Forelimb muscle (tissue), 1 donor: ENCODE results near the gene POLR1G. TPM values are rescaled to one million over a fixed set of nuclear protein-coding genes. Genes with fewer than 3 reads are reported as not detected.

Experiments
- DNase-seq: peaks from one replicate; pipeline ENCODE4 v3.0.0-alpha.2; 2013; ENCODE audit warnings: low read depth
- polyA plus RNA-seq: library from polyadenylated mRNA; unstranded; fragments of 120-200 nt; gene quantifications from one replicate; pipeline ENCODE4 v1.2.1, GENCODE V29; 2013; ENCODE audit not compliant: insufficient read length

Gene POLR1G
- polyA plus RNA-seq, 1 donor, result 5.8 TPM

GRCh38 chr19:45444318-45445041 lies 38.0 kb downstream of the POLR1G start:
- DNase-seq, result no peak

- no peak for DNase-seq
These were observed 38.7 kb downstream of the POLR1G start for GRCh38 chr19:45445139-45445538.

GRCh38 chr19:45446295-45446694 lies 39.9 kb downstream of the POLR1G start:
- DNase-seq, result no peak

- no peak for DNase-seq
These were observed 40.5 kb downstream of the POLR1G start for GRCh38 chr19:45446944-45447343.

- no peak for DNase-seq
These were observed 41.9 kb downstream of the POLR1G start for GRCh38 chr19:45448425-45448756.

- DNase-seq, result no peak
These were observed 42.4 kb downstream of the POLR1G start for GRCh38 chr19:45448887-45449299.

GRCh38 chr19:45450012-45450333 lies 43.5 kb downstream of the POLR1G start:
- no peak for DNase-seq

GRCh38 chr19:45451131-45451849 lies 44.8 kb downstream of the POLR1G start:
- DNase-seq, result no peak

GRCh38 chr19:45451850-45452387 lies 45.5 kb downstream of the POLR1G start:
- no peak for DNase-seq

GRCh38 chr19:45455707-45456499 lies 49.5 kb downstream of the POLR1G start:
- no peak for DNase-seq

- DNase-seq, result no peak
These were observed 50.0 kb downstream of the POLR1G start for GRCh38 chr19:45456500-45456815.

GRCh38 chr19:45457776-45458175 lies 51.3 kb downstream of the POLR1G start:
- no peak for DNase-seq

Other genes starting within 250 kb of the POLR1G start
- 0.34 TPM for gene NKPD1, start 245.7 kb upstream of the POLR1G start, polyA plus RNA-seq
- gene TRAPPC6A, start 228.4 kb upstream of the POLR1G start, polyA plus RNA-seq, result 23.1 TPM
- gene BLOC1S3, start 227.9 kb upstream of the POLR1G start, polyA plus RNA-seq, result 6.1 TPM
- 1.1 TPM for gene EXOC3L2, start 161.2 kb upstream of the POLR1G start, polyA plus RNA-seq
- gene MARK4, start 155.4 kb upstream of the POLR1G start, polyA plus RNA-seq, result 26.2 TPM
- gene CKM, start 83.8 kb upstream of the POLR1G start, polyA plus RNA-seq, result 3,869 TPM
- 0.20 TPM for gene KLC3, start 65.9 kb upstream of the POLR1G start, polyA plus RNA-seq
- 18.0 TPM for gene ERCC2, start 36.1 kb upstream of the POLR1G start, polyA plus RNA-seq
- gene PPP1R13L, start 1.6 kb upstream of the POLR1G start, polyA plus RNA-seq, result 3.9 TPM
- 94.2 TPM for gene ERCC1, start 17.3 kb downstream of the POLR1G start, polyA plus RNA-seq
- gene FOSB, start 61.4 kb downstream of the POLR1G start, polyA plus RNA-seq, result 41.0 TPM
- gene RTN2, start 90.4 kb downstream of the POLR1G start, polyA plus RNA-seq, result 165 TPM
- gene PPM1N, start 91.8 kb downstream of the POLR1G start, polyA plus RNA-seq, result 1.0 TPM
- 50.8 TPM for gene VASP, start 100.8 kb downstream of the POLR1G start, polyA plus RNA-seq
- gene OPA3, start 178.2 kb downstream of the POLR1G start, polyA plus RNA-seq, result 7.2 TPM
- gene GPR4, start 195.6 kb downstream of the POLR1G start, polyA plus RNA-seq, result 1.5 TPM
- 8.9 TPM for gene EML2, start 232.8 kb downstream of the POLR1G start, polyA plus RNA-seq